ENCODE data around the gene LGALS1.
"Not testable (repeated sequence)": the region's sequence is repeated elsewhere in the genome, so short reads cannot be mapped to it uniquely, and the experiment has no call there.

The LGALS1 gene

DNA sequence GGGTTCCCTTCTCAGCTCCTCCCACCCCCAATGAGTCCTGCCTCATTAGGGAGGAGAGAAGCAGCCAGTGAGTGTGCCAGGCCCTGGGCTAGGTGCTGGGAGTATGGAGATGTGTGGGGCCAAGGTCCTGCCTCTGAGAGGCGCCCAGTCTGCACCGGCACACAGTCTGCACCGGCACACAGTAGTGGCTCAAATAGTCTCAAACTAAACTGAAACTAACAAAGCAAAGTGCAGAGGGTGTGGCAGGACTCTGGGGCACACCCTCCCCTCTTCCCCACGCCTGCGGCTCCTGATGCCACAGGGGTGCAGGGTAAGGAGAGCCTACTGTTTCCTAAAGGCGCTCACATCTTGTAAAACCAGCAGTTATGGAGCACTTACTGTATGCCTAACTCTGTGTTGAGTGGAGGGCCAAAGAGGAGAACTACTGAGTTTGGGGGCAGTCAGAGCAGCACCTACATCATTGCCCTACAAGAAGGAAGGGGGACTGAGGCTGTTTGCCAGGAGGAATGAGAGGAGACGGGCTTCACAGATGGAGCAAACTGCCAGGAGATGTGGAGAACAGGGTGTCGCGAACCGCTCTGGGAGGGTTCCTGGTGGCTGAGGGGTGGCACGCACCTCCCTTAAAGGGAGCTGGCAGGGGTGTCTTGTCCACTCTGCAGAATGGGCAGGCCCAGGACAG lies 36.9 kb upstream of the LGALS1 start:
- peak; percentile 78 for FAIRE-seq

DNA sequence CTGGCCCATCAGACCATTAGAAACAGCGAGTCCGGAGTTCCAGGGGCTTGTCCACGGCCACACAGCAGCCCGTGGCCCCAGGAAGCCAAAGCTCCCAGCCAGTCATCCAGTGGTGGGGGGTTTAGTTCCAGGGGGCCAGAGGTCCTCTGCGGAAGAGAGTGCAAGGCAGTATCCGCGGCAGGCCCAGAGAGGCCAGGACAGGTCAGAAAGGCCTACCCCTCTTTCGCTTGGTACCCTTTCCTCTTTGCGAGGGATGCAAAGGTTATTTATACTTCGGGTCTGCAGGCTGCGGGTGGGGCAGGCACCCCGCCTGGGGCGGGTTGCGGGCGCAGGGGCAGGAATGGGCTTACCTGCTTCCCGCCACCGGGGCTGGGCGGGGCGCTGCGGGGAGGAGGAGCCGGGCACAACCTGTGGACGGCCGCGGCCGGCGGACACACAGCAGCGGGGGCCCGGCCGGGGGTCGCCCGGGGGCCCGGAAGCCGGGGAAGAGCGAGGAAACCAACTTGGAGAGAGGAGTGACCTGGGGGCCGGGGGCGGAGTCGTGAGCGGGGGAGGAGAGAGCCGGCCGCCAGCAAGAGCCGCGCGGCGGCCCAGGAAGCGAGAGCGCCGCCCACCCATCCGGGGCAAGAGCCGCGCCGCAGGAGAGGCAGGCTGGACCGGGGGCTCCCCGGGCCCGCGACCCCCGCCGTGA lies 36.2 kb upstream of the LGALS1 start, which contains the start of gene SH3BP1:
TSS of gene SH3BP1 (plus strand) at position 600 of the 691 bp plus-strand sequence. CDS start 119 bp downstream, outside the sequence.
- FAIRE-seq (peak; percentile 82), DNase-seq (ENCODE audit: extremely low spot score, insufficient read length, low read depth) (no peak)

More for the DNA sequence above, 36.9 kb upstream of the LGALS1 start:
- DNase-seq (ENCODE audit: extremely low spot score, insufficient read length, low read depth) = no peak

DNA sequence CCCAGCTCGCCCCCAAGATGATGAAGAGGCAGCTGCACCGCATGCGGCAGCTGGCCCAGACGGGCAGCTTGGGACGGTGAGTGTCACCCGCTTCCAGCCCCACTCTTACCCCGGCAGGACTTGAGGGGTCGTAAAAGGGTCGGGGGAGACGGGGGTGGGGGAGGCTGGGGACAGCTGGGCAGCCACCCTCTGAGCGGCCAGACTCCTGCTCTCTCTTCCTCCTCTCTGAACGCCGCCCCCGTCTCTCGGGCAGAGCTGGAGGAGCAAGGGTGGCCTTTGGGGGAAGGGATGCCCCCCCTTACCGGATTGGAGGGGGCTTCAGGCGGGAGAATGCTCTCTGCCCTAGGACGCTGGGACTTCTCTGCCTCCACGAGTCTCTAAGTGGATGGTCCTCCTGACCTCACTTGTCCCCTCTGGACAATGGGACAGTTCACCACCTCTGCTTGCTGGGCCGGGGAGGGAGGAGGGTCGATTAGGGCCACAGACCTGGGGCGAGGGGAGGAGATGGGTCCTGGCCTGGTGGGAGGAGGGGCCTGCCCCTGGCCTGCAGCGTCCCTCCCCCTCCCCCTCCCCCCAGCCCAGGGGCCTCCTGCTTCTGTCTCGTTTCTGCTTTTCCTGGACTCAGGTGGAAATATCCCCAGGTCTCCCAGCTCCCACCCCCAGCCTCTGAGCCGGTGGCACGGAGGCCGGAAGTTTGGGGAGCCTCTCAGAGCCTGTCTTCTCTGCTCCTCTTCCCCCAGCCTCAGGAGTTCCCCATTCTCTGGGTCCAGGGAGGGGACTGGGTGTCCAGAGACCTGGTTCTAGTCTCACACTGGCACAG lies 35.5 kb upstream of the LGALS1 start:
- FAIRE-seq (peak; percentile 77), DNase-seq (ENCODE audit: extremely low spot score, insufficient read length, low read depth) (no peak)

DNA sequence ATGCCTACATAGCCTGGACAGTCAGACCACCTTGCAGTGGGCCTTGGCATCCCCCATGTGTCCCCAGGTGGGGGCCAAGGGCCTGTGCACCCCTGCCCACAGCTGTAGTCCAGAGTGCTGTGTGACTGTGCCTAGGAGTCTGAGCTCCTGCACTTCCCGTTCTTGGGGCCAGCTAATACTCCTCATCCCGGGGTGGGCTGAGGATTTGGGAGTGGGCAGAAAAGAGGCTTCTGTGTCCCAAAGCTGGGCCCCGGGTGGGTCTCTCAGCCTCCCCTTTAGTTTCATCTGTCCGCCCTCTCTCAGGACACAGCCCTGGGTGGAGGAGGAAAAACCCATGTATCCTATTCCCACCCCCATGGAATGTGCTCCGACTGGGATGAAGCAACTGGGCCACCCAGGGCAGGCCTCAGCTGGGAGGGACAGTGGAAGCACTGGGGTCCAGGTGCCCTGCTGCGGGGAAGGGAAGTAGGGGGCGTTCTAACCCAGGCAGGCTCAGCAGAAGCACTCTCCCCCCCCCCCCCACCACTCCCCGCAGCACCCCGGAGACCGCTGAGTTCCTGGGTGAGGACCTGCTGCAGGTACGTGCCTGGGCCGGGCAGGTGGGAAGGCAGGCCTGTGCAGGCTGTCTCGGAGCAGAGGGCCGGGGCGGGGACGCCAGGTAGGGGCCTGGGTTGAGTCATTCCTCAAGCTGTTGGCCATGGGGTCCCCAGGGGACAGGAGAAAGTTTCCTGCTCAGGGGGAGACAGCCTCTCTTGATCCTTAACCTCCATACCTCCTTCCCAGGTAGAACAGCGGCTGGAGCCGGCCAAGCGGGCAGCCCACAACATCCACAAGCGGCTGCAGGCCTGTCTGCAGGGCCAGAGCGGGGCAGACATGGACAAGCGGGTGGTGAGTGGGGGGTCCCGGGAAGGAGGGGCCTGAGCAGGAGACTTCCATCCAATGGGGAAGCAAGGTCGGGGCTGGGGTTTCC lies 34.6 kb upstream of the LGALS1 start:
- no peak for DNase-seq (ENCODE audit: extremely low spot score, insufficient read length, low read depth)
- no peak for FAIRE-seq

DNA sequence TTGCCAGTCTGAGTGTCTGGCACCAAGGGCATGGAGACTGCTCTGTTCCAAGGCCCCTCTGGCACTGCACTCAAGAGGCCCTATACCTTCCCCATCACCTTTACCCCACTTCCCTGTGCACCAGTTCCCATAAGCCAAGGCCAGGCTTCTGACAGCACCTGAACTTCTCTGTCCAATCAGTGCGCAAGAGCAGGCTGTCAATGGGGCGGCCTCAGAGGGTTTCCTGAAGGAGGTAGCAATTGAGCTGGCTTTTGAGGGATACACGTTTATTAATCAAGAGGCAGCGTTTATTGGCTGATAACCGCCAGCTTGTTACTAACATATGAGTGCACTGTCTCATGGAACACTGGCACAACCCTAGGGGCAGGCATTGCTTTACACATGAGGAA lies 33.9 kb upstream of the LGALS1 start:
- DNase-seq (ENCODE audit: extremely low spot score, insufficient read length, low read depth) = no peak
- no peak for FAIRE-seq

DNA sequence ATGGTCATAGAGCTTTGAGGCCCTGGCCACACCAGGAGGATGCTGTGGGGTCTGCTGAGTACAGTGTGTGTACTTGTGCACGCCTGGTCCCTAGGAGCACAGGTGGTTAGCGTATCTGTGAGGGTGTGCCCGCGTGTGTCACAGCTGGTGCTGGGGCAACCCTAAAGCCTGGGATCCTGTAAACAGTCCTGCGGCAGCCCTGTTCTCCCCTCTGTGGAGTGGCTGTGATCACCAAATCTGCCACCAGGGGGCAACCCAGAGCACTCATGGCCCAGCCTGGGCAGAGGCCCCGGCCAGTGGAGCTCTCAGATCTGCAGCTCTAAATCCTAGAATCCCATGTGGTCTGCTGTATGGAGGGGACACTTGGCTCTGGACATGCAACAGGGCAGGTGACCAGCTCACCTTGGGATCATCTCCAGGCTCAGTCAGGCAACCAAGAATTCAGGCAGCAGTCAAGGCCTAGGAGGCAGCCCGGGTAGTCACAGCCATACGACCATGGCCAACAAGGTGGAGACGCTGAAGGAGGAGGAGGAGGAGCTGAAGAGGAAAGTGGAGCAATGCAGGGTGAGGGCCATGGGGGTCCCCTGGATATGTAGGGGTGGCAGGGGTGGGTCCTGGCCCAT lies 32.1 kb upstream of the LGALS1 start:
- no peak for DNase-seq (ENCODE audit: extremely low spot score, insufficient read length, low read depth)
- peak; percentile 85 for FAIRE-seq

DNA sequence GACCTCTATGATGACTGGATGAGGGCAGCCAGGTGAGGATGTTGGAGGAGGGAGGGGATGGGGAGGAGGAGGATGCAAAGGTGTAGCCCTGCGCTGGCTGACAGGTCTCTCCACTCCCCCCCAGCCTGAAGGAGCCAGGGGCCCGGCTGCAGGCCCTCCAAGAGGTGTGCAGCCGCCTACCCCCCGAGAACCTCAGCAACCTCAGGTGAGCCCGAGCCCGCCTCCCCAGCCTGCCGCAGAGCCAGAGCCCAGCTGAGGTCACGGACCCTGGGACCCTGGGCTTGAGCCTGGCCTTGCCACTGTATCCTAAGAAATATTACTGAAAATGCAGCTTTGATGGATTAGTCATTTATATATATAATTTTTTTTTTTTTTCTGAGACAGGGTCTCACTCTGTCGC lies 28.1 kb upstream of the LGALS1 start:
- no peak for FAIRE-seq
- DNase-seq (ENCODE audit: extremely low spot score, insufficient read length, low read depth) = no peak

DNA sequence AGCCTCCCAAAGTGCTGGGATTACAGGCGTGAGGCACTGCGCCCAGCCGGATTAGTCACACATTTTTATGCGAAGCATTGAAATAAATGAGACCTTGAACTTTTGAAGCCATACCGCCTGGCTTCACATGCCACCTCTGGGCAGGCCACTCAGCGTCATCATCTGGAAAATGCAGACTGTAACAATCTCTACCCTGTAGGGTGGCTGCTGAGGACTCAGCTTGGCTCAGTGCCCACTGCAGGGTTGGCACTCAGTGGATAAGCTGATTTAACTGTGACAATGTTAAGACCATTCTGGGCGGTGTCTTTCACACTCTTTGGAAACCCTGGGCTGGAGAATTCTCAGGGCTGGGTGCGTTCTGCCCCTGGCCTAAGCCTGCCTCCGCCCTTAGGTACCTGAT lies 27.5 kb upstream of the LGALS1 start:
- DNase-seq (ENCODE audit: extremely low spot score, insufficient read length, low read depth) (no peak), FAIRE-seq (no peak)

DNA sequence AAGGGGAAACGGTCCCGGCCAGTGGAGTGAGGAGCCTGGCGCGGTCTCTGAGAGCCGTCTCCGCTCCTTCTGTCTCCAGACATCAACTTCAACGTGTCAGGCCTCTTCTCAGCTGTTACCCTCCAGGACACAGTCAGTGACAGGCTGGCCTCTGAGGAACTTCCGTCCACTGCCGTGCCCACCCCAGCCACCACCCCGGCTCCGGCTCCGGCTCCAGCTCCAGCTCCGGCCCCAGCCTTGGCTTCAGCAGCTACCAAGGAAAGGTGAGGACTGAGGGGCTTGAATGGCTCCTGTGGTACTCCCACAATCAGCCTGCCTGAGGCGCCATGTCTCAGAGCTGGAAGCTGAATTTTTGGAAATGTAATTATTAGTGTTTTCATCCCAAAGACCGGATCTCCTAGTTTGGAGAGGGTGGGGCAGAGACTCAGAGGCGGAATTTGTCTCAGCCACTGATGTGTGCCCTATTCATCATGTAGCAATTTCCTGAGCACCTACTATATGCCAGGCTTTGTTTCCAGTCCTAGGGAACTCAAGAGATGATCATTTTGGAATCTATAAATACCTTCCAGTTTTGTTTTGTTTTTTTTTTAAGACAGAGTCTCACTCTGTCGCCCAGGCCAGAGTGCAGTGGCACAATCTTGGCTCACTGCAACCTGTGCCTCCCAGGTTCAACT lies 24.8 kb upstream of the LGALS1 start:
- no peak for DNase-seq (ENCODE audit: extremely low spot score, insufficient read length, low read depth)
- no peak for FAIRE-seq

DNA sequence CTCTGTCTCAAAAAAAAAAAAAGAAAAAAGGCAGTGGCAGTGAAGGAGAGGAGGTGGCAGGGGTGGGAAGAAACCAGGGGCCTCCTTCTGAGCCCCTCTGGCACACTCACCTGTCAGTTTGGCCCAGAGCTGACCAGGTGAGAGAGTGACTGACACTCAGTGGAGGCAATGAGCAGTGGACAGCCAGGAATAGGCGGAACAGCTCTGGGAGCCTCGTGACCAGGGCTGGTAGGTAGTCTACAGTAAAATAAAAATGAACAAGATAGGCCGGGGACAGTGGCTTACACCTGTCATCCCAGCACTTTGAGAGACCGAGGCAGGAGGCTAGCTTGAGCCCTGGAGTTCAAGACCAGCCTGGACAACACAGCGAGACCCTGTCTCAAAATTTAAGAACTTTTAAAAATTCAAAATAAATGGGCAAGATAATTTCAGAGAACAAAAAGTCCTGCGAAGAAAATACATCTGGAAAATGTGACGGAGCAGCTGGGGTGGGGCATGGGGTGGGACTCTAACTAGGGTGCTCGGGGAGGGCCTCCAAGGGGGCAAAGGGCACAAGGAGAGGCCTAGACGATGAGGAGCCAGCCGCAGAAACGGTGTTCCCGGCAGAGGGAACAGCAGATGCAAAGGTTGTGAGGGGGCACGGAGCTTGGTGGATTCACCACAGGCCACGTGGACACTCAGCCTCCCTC lies 20.7 kb upstream of the LGALS1 start:
- no peak for FAIRE-seq
- DNase-seq (ENCODE audit: extremely low spot score, insufficient read length, low read depth) = no peak

DNA sequence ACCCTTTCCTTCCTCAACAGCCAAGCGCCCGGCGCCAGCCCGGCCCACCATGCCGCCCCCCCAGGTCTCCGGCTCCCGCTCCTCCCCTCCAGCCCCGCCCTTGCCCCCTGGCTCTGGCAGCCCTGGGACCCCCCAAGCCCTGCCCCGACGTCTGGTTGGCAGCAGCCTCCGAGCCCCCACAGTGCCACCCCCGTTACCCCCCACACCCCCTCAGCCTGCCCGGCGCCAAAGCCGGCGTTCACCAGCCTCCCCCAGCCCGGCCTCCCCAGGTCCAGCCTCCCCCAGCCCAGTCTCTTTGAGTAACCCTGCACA lies 20.2 kb upstream of the LGALS1 start:
- no peak for FAIRE-seq
- no peak for DNase-seq (ENCODE audit: extremely low spot score, insufficient read length, low read depth)

DNA sequence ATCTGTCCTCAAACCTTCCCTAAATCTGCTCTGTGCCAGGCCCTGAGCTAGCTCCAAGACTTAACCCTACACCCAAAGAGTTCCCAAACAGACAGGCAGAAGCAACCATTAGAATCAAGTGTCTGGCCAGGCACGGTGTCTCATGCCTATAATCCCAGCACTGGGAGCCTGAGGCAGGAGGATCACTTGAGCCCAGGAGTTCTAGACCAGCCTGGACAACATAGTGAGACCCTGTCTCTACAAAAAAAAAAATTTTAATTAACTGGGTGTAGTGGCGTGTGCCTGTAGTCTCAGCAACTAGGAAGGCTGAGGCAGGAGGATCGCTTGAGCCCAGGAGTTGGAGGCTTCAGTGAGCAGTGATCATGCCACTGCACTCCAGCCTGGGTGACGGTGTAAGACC lies 18.9 kb upstream of the LGALS1 start:
- FAIRE-seq; DNase-seq (ENCODE audit: extremely low spot score, insufficient read length, low read depth): not testable (repeated sequence)

DNA sequence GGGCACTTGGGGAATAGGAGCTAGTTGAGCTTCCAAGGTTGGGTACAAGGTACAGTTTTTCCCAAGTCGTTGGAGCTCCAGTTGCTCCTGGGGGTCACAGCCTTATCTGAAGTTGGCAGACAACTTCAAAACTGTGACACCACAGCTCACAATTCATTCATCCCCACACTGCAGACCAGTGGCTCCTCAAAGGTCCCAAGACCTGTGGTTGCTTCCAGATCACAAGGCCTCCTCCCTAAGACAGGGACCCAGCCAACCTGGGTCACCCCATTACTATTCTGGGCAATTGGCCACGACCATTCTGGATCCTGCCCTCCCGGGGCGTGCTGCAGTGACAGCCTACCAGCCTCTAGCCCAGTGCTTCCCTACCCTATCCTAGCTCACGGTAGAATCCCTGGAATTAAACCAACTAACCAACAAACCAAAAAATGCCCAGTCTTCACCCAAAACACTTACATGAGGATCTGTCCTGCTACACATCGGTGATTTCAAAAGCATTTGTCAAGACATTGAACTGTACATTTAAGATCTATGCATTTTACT lies 17.8 kb upstream of the LGALS1 start:
- peak; percentile 5 for FAIRE-seq
- no peak for DNase-seq (ENCODE audit: extremely low spot score, insufficient read length, low read depth)

DNA sequence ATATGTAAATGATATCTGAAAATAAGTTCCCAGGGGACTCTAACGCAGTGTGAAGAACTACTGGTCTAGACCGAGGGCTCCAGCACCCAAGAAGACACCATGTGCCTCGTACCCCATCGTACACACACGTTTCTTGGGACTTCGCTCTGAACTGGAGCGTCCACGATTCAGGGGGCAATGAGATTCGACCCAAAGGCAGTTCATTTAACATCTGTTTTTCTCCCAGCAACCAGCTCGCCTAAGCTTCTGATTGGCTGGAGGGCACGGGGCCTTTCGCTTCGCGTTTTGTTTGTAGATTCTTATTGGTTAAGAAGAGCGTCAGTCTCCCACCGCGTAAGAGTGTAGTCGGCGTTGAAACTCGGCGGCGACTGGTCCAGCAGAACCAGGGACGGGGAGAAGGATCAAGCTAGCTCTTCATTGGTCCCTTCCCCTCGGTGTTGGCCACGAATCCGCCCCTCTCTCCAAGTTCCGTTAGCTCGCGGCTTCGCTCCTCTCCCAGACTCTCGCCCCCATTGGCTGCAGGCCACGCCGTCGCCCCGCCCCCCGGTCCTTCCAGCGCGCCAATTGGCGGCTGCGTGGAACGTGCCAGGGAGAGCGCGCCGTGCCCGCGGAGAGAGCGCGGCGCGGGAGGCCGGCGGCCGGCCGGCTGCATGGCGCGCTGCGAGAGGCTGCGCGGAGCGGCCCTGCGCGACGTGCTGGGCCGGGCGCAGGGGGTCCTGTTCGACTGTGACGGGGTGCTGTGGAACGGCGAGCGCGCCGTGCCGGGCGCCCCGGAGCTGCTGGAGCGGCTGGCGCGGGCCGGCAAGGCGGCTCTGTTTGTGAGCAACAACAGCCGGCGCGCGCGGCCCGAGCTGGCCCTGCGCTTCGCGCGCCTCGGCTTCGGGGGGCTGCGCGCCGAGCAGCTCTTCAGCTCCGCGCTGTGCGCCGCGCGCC lies 17.0 kb upstream of the LGALS1 start, which contains the start of gene PDXP:
TSS of gene PDXP (plus strand) at position 591 of the 933 bp plus-strand sequence. CDS start at position 651, 60 bp downstream.
- FAIRE-seq (peak; percentile 100), DNase-seq (ENCODE audit: extremely low spot score, insufficient read length, low read depth) (peak; percentile 95)

DNA sequence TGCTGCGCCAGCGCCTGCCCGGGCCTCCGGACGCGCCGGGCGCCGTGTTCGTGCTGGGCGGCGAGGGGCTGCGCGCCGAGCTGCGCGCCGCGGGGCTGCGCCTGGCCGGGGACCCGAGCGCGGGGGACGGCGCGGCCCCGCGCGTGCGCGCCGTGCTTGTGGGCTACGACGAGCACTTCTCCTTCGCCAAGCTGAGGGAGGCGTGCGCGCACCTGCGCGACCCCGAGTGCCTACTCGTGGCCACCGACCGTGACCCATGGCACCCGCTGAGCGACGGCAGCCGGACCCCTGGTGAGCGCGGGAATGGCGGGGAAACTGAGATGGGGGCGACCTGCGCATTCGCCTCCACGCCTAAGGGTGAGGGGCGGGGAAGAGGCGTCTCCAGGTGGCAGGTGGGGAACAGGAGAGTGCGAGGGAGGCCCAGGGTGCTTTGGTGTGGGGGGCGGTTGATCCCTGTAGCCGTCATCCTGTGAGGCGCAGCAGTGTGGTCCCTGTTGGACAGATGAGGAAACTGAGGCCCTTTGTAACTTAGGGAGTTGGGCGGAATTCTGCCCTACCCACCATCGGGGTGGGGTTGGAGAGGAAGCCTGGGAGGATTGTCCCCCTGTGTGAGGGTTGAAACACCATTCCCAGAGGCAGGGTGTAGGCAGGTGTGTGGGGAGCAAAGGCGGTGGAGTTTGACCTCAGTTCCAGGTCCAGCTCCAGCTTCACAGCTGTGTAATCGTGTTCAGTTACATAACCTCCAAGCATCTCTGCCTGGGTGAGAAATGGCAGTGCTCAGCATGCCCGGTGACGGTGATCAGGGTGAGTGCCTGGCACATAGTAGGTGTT lies 16.2 kb upstream of the LGALS1 start:
- FAIRE-seq (peak; percentile 59), DNase-seq (ENCODE audit: extremely low spot score, insufficient read length, low read depth) (no peak)
